Sigmoid colon (tissue), 7 donors: ENCODE results near the gene PDX1. TPM values are rescaled to one million over a fixed set of nuclear protein-coding genes. Genes with fewer than 3 reads are reported as not detected.
"Not testable (repeated sequence)": the region's sequence is repeated elsewhere in the genome, so short reads cannot be mapped to it uniquely, and the experiment has no call there.

ENCODE experiments used
- DNase-seq: peaks from one replicate; pipeline ENCODE4 v3.0.0-alpha.2; 2019
- H3K27ac ChIP-seq, 4 donors: fragments of 200-600 bp; sonication (generic); one replicate each; pipeline ENCODE4 v1.5.1; 2016 to 2019; ENCODE audit warnings: mild to moderate bottlenecking in 1 of 4
- H3K27me3 ChIP-seq, 3 donors: fragments of 200-600 bp; sonication (generic); one replicate each; pipeline ENCODE4 v1.5.1; 2019; ENCODE audit warnings: mild to moderate bottlenecking in 1 of 3
- H3K36me3 ChIP-seq, 4 donors: fragments of 200-600 bp; sonication (generic); one replicate each; pipeline ENCODE4 v1.5.1; 2016 to 2019
- H3K4me1 ChIP-seq, 4 donors: fragments of 200-600 bp; sonication (generic); one replicate each; pipeline ENCODE4 v1.5.1; 2017 to 2019
- H3K4me3 ChIP-seq, 4 donors: fragments of 200-600 bp; sonication (generic); one replicate each; pipeline ENCODE4 v1.5.1; 2017 to 2019; ENCODE audit warnings: mild to moderate bottlenecking in 2 of 4, moderate library complexity in 1 of 4
- H3K9me3 ChIP-seq, 4 donors: fragments of 200-600 bp in 3 of 4; sonication (generic) in 3 of 4; one replicate each; pipeline versions ENCODE4 v1.5.1 to v1.6.1; 2013 to 2019
- CTCF ChIP-seq, 4 experiments: fragments of 450-650 bp in 3 of 4; fragments of 200-600 bp in 1 of 4; IDR thresholded peaks; one replicate each; pipeline ENCODE4 v1.5.1; 2016 to 2019; ENCODE audit warnings: antibody characterized with exemption in 4 of 4, mild to moderate bottlenecking in 3 of 4, moderate library complexity in 2 of 4
- EP300 ChIP-seq, 4 donors: sonication (generic); formaldehyde crosslinking; IDR thresholded peaks; one replicate each; pipeline ENCODE4 v1.6.1; 2017; ENCODE audit warnings: antibody characterized with exemption in 4 of 4
- POLR2A ChIP-seq, 2 donors: fragments of 450-650 bp; IDR thresholded peaks; one replicate each; pipeline ENCODE4 v1.6.1; 2016; ENCODE audit warnings: antibody characterized with exemption in 2 of 2, mild to moderate bottlenecking in 2 of 2, moderate library complexity in 2 of 2
- POLR2AphosphoS5 ChIP-seq, 4 donors: sonication (generic); formaldehyde crosslinking; IDR thresholded peaks; one replicate each; pipeline ENCODE4 v1.6.1; 2017; ENCODE audit warnings: antibody characterized with exemption in 4 of 4
- WGBS, 2 donors: extraction: QIAGEN DNeasy Blood & Tissue Kit; methylation state at CpG; one replicate each; pipeline ENCODE4 v1.1.7; 2013; 5-methylcytosine and 5-hydroxymethylcytosine counted together
- intact Hi-C: fragments of 100-400 bp; cut with DNase I; formaldehyde crosslinking; loops from one replicate; pipeline ENCODE4 v1.15.1; 2023
- polyA plus RNA-seq, 3 donors: library from polyadenylated mRNA; stranded (reverse); fragments of 200-250 nt; gene quantifications; one replicate each; pipeline ENCODE4 v1.2.3, GENCODE V29; 2013
- total RNA-seq, 4 donors: library from RNA; depleted of rRNA; stranded (reverse); fragments of >200 nt; gene quantifications; one replicate each; pipeline ENCODE4 v1.1.0, GENCODE V29; 2016
- donor health status: healthy with polysubstance abuse.
- donor health status: Bipolar disorder and iron deficiency.
- donor health status: healthy.

The PDX1 gene
- total and polyA plus RNA-seq, 7 donors, result under 0.01 to 0.39 TPM; not detected in 5

- Histone ChIP-seq H3K27me3 (peaks cover 60 to 100% (median 68%) of the 10 kb centered on the region in 3 donors), H3K27ac (no peak overlapping the region), H3K4me3 (no peak overlapping the region), H3K36me3 (no peaks in the 10 kb centered on the region), H3K4me1 (peaks cover 0 to 42% (median 28%) of the 10 kb centered on the region in 4 donors), H3K9me3 (no peaks in the 10 kb centered on the region)
- no peak for DNase-seq
- TF ChIP-seq POLR2A (IDR thresholded peaks at IDR 0.05) (no peak), CTCF (IDR thresholded peaks at IDR 0.05) (no peak), POLR2AphosphoS5 (IDR thresholded peaks at IDR 0.05) (no peak), EP300 (IDR thresholded peaks at IDR 0.05) (no peak)
- WGBS, 2 donors, result 15 to 56% methylated on average over 3 of the region's 3 CpGs
- intact Hi-C loops, result no loop called here
Measured at GRCh38 chr13:27963491-27963890, 43.7 kb downstream of the PDX1 start.

- intact Hi-C loops, H3K4me3 ChIP-seq, H3K36me3 ChIP-seq, H3K9me3 ChIP-seq, H3K27ac ChIP-seq, DNase-seq: not testable (repeated sequence)
- WGBS, 2 donors, result 11 to 49% methylated on average over 13 of the region's 13 CpGs
- peaks cover 58 to 100% (median 68%) of the 10 kb centered on the region in 3 donors for H3K27me3 ChIP-seq
- peaks cover 0 to 48% (median 34%) of the 10 kb centered on the region in 4 donors for H3K4me1 ChIP-seq
Measured at GRCh38 chr13:27964206-27964605, 44.4 kb downstream of the PDX1 start.

- 6 to 20% methylated on average over 15 of the region's 15 CpGs for WGBS, 2 donors
- no peak overlapping the region for H3K4me3 ChIP-seq
- peaks cover 0 to 48% (median 33%) of the 10 kb centered on the region in 4 donors for H3K4me1 ChIP-seq
- no peaks in the 10 kb centered on the region for H3K9me3 ChIP-seq
- H3K27me3 ChIP-seq, result peaks cover 58 to 100% (median 68%) of the 10 kb centered on the region in 3 donors
- H3K36me3 ChIP-seq, result no peaks in the 10 kb centered on the region
- no peak for DNase-seq
- no peak for TF ChIP-seq POLR2A (IDR thresholded peaks at IDR 0.05)
- no peak for TF ChIP-seq POLR2AphosphoS5 (IDR thresholded peaks at IDR 0.05)
- TF ChIP-seq EP300 (IDR thresholded peaks at IDR 0.05), result no peak
- no peak for TF ChIP-seq CTCF (IDR thresholded peaks at IDR 0.05)
- no peak overlapping the region for H3K27ac ChIP-seq
- intact Hi-C loops, result no loop called here
Measured at GRCh38 chr13:27964741-27965323, 45.0 kb downstream of the PDX1 start.

GRCh38 chr13:27965343-27965739 lies 45.5 kb downstream of the PDX1 start:
- Histone ChIP-seq H3K27me3 (peaks cover 59 to 100% (median 68%) of the 10 kb centered on the region in 3 donors), H3K27ac (no peak overlapping the region), H3K36me3 (no peaks in the 10 kb centered on the region), H3K4me3 (no peak overlapping the region), H3K9me3 (no peaks in the 10 kb centered on the region), H3K4me1 (peaks cover 0 to 42% (median 30%) of the 10 kb centered on the region in 4 donors)
- DNase-seq, result no peak
- intact Hi-C loops, result no loop called here
- WGBS, 2 donors, result 8 to 41% methylated on average over 7 of the region's 7 CpGs
- TF ChIP-seq POLR2AphosphoS5 (IDR thresholded peaks at IDR 0.05) (no peak), CTCF (IDR thresholded peaks at IDR 0.05) (no peak), EP300 (IDR thresholded peaks at IDR 0.05) (no peak), POLR2A (IDR thresholded peaks at IDR 0.05) (no peak)

- TF ChIP-seq POLR2AphosphoS5 (IDR thresholded peaks at IDR 0.05), result no peak
- TF ChIP-seq EP300 (IDR thresholded peaks at IDR 0.05), result no peak
- no peak for TF ChIP-seq CTCF (IDR thresholded peaks at IDR 0.05)
- TF ChIP-seq POLR2A (IDR thresholded peaks at IDR 0.05), result peak in 1 of 2 donors; percentile 38
- intact Hi-C loops, result no loop called here
- Histone ChIP-seq H3K36me3 (no peaks in the 10 kb centered on the region), H3K4me1 (peaks cover 0 to 36% (median 24%) of the 10 kb centered on the region in 4 donors), H3K9me3 (no peaks in the 10 kb centered on the region), H3K4me3 (peak overlapping the region in 1 of 4 donors; percentile 15), H3K27me3 (peaks cover 57 to 100% (median 68%) of the 10 kb centered on the region in 3 donors), H3K27ac (no peak overlapping the region)
- 2 to 9% methylated on average over 45 of the region's 45 CpGs for WGBS, 2 donors
- DNase-seq, result no peak
Measured at GRCh38 chr13:27965740-27966640, 46.2 kb downstream of the PDX1 start.
